CD1c-positive myeloid dendritic cell (primary cell): ENCODE data around the gene LSP1.
A peak's percentile ranks its signal among the peaks of the same experiment; 100 is the strongest.

Experiments used
- DNase-seq: peaks from one replicate; pipeline ENCODE4 v3.0.0-alpha.2; 2016; ENCODE audit errors: extremely low spot score

The LSP1 gene

GRCh38 chr11:1917523-1918435 lies 64.9 kb downstream of the LSP1 start:
- no peak for DNase-seq

DNA sequence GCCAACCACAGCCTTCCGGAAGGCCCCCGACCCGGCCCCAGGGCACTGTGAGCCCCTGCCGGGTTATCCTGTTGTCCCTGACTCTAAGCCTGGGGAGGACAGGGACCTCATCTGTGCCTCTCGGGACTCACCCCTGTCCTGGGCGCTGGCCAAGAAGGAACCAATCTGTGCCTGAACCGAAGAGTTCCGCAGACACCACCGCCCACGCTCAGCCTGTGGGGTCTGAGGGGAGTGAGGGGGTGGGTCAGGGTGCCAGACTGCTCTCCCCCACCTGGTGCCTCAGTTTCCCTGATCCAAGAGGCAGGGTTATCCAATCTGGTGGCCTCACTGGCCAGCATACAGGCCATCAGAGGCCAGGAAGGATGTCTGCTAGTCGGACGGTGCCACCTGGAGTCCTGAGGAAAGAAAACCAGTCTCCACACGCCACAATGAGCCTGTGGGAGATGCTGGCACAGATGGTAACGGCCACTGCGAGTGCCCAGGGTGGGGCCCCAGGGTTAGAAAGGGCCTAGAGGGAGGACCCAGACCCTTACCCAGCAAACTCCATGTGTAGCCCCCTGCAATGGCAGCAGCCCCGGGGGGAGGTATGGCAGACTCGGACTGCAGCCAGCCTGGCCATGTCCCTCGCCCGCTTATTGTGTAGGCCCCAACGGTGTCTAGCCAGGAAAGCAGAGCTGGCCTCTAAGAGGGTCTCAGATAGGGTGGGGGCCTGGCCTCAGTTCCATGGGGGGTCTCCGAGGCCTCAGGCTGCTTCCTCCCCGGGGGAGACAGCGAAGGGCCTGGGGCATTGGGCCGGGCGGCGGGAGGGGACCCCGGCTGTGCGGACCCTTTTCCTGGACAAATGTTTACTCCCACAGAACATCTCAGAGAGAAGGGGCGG lies 65.8 kb downstream of the LSP1 start:
- DNase-seq, result no peak

GRCh38 chr11:1919391-1920127 lies 66.7 kb downstream of the LSP1 start, which contains the start of gene TNNT3:
Gene TNNT3, plus strand, starts transcription at chr11:1919703. Its CDS starts 3,172 bp downstream, at chr11:1922875.
- DNase-seq, result no peak

DNA sequence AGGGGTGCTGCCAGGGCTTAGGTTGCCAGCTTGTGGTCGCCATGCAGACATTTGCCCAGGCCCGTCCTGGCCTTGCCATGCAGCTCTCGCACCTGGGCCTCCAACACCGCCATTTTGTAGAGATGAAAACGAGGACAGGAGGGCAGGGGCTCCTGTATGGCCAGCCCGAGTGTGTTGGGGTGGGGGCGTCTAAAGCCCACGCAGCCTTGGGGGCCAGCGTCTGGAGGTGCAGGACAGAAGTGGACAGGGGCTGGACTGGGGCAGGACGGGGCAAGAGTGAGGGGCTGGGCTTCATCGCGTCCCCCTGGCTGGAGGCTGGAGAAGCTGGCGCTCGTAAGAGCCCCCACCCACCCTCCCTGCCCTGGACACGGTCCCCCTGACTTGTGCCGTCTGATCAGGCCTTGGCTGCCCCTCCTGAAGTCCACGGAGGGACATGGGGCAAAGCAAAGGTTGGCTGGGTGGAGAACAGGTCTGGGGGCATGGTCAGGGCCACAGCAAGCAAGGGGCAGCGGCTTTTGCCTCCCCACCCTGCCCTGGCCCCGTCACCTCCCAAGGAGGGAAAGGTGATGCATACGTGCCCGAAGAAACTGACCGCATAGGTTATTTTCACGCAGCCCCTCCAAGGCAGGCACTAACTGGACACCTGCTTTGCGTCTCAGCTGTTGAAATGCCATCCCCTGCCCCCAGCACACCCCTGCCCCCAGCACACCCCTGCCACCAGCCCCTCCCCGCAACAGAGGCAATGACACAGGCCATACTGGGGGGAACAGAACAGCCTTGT lies 67.4 kb downstream of the LSP1 start:
- DNase-seq, result no peak

DNA sequence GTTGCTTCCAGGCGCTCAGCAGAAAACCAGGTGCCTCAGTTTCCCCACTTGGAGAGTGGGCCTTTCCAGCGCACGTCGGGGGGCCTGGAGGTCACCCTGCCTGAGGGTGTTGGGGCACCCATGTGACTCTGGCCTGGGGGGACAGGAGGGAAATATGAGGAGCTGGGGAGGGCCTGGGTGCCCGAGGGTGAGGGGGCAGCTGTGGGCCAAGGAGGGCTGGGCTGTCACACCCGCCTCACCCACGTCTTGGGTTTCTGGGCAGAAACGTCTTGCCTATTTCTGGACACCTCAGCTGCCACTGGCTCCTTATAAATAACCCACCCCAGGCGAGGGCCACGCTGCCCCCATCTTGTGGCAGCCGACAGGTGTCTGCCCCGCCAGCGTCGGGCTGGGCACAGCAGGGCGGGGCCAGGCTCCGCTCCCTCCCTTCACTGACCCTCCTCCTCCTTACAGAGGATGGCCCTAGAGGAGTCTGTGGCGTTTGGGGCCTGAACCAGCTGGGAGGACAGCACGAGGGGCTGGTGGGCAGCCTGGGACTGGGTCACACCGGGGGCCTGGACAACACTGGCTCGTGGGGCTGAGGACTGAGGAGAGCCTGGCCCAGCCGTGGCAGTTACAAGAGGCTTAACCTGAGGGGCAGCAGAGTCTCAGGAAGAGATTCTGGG lies 68.2 kb downstream of the LSP1 start:
- no peak for DNase-seq

DNA sequence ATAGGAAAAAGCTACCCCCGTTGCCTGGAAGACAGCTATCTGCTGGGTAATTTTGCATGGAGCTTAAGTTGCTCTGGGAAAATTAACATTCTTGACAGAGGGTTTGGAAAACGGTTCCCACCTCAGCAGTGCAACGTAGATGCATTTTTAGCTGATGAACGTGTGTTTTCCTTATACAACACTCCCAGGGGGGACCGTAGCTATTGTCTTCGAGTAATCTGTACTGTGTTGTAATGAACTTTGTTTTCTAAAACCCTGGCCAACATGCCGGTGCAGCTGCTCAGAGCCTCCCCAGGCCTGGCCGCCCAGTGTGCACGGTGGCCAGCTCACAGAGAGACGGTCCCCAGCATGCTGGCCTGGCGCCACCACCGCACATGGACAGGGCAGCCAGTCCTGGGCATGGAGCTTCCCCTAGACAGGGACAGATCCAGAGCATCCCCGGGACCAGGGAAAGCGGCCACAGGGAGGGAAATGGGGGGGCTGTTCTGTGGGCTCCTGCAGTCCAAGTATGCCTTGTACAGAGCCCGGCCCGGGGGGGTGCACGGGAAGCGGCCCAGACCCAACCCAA lies 68.8 kb downstream of the LSP1 start:
- DNase-seq, result no peak

- DNase-seq, result no peak
These were observed 69.7 kb downstream of the LSP1 start for GRCh38 chr11:1922481-1923081.

DNA sequence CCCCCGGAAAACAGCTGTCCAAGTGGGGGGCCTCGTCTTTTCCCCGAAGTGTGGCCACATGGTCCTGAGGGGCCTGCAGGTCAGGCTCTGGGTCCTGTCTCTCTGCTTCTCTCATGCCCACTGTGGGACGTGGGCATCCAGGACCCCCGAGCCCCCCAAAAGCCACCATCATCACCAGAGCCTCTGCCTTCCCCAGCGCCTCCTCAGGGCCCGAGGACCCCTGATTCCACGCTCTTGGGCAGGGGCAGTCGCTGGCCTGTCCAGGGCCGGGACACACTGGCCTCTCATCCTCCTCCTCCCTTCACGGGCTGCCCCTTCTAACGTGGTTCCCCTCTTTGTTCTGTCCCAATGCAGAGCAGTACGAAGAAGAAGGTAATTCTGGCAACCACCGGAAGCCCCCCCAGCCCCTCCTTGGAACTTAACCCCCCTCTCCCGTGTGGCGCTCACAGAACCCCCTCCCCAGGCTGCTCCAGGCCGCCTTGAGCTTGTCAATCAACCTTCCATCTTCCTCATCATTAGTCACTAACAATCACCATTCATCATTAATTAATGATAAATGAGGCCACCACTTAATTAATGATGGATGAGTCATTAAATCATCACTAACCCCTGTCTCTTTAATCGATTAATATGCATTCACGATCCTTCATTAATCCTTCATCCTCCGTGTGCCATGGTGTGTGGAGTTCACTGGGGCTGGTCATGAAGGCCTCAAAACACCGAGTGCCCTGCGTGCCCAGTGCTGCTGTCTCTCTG lies 70.5 kb downstream of the LSP1 start:
- no peak for DNase-seq

GRCh38 chr11:1924181-1924580 lies 71.3 kb downstream of the LSP1 start:
- DNase-seq, result no peak

- no peak for DNase-seq
These were observed 71.9 kb downstream of the LSP1 start for GRCh38 chr11:1924646-1925372.

DNA sequence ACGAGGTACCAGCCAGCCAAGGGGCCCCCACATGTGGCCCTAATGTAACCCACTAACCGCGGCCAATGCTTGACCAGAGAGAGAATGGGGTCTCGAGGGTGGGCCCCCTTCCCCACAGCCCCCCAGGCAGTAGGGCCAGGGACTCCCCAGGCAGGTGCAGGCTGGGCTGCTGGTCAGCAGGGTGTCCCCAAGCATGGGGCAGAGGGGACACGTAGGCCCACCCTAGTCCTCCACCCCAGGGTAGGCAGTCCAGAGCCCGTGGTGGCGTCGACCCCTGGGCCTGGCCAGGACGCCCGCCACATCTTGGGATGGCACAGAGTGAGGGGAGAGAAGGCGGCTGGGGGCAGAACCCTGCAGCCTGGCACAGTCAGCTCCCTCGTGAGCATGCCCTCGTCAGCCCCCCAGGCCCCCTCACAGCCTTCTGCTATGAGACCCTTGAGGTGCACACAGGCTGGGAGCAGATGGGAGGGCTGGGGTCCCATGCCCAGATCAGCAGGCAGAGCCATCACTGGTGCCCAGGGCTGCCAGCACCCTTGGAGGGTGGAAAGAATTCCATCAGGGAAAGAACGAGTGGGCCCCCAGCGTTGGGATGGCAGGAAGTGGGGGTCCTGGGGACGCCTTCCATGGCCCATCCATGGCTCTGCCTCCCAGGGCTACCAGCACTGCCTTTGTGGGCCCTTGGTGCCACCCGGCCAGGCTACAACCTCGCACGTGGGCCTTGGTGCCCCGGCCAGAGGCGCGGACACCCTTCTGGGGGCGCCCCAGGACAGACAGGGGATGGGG lies 72.7 kb downstream of the LSP1 start:
- no peak for DNase-seq

DNA sequence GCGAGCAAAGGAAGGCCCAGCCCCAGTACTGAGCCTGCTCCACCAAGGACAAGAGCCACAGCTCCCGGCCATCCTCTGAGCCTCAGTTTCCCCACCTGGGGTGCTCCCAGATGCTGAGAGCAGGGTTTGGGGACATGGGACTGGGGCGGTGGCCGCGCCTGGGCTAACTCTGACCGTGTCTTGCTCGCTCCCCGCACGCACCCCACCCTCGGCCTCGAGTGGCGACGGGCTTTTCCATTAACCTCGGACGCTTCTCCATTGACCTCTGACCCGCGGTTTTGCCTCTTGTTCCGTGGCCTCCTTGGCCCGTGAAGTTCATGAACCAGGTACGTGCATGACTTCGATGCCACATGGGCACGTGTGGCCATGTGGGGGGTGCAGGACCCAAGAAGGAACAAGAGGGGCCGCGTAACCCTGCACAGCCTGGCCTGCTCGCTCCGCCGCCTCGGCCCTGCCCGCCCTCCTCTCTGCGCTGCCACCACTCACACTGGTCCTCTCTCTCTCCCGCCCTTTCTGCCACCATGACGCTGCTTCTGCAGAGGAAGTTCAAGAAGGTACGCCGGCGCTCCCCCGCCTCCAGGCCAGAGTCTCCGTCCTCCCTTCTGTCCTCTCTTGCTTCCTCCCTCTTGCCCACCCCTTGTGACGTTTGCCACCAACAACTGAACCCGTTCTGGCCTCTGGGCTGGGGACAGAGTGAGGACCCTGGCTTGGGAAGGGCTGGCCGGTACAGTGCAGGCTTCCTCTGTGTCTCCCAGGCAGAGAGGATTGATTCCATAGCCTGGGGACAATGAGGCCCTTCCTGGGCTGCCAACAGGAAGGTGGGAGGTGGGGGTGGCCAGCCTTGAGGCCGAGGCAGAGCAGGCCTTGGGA lies 73.5 kb downstream of the LSP1 start:
- peak; percentile 51 for DNase-seq

DNA sequence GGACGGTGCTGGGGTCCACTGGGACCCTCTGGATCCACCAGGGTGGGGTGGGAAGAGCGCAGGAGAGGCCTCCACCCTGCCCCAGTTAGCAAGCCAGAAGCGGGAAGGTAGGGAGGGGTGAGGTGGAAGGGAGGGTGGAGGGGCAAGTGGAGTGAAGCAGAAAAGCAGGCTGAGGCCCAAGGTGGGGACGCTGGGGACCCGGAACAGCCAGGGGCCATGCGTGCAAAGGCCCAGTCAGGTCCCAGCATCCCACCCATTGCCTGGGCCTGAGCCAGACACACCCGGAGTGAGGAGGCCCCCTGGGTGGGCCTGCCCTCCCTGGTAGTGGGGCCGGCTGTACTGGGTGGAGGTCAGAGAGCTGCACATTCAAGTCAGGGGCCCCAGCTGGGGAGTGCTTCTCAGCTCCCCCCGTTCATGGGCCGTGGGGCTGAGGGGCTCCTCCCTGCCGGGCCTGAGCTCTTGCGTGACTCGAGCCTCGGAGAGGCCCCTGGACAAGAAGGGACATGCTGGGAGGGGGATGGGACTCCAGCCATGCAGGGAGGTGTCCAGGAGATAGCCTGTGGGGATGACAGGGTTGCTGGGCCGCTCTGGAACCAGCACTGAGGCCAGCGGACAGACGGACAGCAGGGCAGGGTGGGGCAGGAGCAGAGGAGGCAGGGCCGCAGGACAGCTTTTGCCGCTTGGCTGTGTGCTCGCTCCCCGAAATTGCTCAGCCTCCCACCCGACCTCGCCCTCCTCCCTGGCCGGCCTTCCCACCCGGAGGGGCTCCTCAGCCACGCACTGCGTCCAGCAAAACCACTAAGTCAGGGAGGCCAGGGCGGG lies 74.4 kb downstream of the LSP1 start:
- DNase-seq, result no peak

GRCh38 chr11:1927848-1928469 lies 75.1 kb downstream of the LSP1 start:
- DNase-seq, result no peak

DNA sequence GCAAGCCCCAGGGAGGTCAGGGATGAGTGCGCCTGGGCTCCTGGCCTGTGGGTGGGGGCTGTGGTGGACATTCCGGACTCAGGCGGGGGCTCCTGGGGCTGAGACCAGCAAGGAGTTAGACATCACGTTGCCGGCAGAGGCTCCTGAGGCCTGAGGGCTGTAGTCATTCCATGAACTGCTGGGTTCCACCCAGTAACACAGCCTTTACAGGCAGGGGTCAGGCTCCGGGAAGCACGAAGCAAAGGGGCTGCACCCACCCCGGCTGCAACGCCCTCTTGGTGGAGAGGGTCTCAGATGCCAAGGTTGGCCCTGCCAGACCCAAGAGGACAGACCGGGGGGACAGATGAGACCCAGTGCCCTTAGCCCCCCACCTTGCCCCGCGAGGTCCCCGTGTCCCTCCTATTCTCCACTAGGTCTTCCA lies 75.6 kb downstream of the LSP1 start:
- DNase-seq, result no peak
